Natural killer cell (primary cell): ENCODE measurements around the gene PDZD7. TPM values are rescaled to one million over a fixed set of nuclear protein-coding genes. Genes with fewer than 3 reads are reported as not detected.

Source experiments
- ATAC-seq, 3 donors: fragments of 150-1000 bp in 2 of 3; fragments of 200-7000 bp in 1 of 3; cut with Tn5 transposase; 1 replicate in 1 of 3; 2 replicates in 2 of 3; pipeline ENCODE4 v1.10.0; 2021; ENCODE audit warnings: mild to moderate bottlenecking in 2 of 3, moderate library complexity in 2 of 3
- DNase-seq, 2 donors: peaks; one replicate each; pipeline versions ENCODE4 v3.0.0 to v3.0.0-alpha.2; 2013 to 2021; ENCODE audit warnings: mixed read lengths in 1 of 2
- H3K27ac ChIP-seq: one replicate; pipeline ENCODE4 v1.5.1; 2013; ENCODE audit warnings: mild to moderate bottlenecking, low read length
- H3K27me3 ChIP-seq: one replicate; pipeline ENCODE4 v1.6.1; 2013; ENCODE audit warnings: low read length; ENCODE audit not compliant: control insufficient read depth, insufficient read depth
- H3K36me3 ChIP-seq: one replicate; pipeline ENCODE4 v1.6.1; 2013; ENCODE audit warnings: low read length; ENCODE audit not compliant: control insufficient read depth, insufficient read depth
- H3K4me1 ChIP-seq: one replicate; pipeline ENCODE4 v1.6.1; 2013; ENCODE audit warnings: low read length; ENCODE audit not compliant: control insufficient read depth, insufficient read depth
- H3K4me3 ChIP-seq: one replicate; pipeline ENCODE4 v1.5.1; 2013; ENCODE audit warnings: low read length
- H3K9me3 ChIP-seq: one replicate; pipeline ENCODE4 v1.6.1; 2013; ENCODE audit warnings: low read length; ENCODE audit not compliant: control insufficient read depth, insufficient read depth
- H3K27ac Mint-ChIP-seq, 2 donors: one replicate each; pipeline ENCODE4 v1.8.0; 2022; ENCODE audit warnings: mild to moderate bottlenecking in 2 of 2, mixed read lengths in 2 of 2, moderate library complexity in 1 of 2
- H3K27me3 Mint-ChIP-seq, 2 donors: one replicate each; pipeline ENCODE4 v1.8.0; 2022; ENCODE audit warnings: low read depth in 2 of 2, mixed read lengths in 2 of 2
- H3K36me3 Mint-ChIP-seq: one replicate; pipeline ENCODE4 v1.8.0; 2022; ENCODE audit warnings: mixed read lengths
- H3K4me1 Mint-ChIP-seq, 2 donors: one replicate each; pipeline ENCODE4 v1.8.0; 2022; ENCODE audit warnings: mixed read lengths in 2 of 2
- H3K4me3 Mint-ChIP-seq: one replicate; pipeline ENCODE4 v1.8.0; 2022; ENCODE audit warnings: mild to moderate bottlenecking, moderate library complexity, mixed read lengths
- H3K9me3 Mint-ChIP-seq, 2 donors: one replicate each; pipeline ENCODE4 v1.8.0; 2022; ENCODE audit warnings: mixed read lengths in 2 of 2
- WGBS: methylation state at CpG from one replicate; pipeline ENCODE4 v1.1.7; 2013; ENCODE audit warnings: missing lambda C conversion rate; ENCODE audit not compliant: insufficient coverage; 5-methylcytosine and 5-hydroxymethylcytosine counted together
- intact Hi-C: fragments of 100-400 bp; cut with micrococcal nuclease; formaldehyde crosslinking; loops from one replicate; pipeline ENCODE4 v1.14.2; 2022
- total RNA-seq, 4 donors: library from RNA; stranded (reverse); fragments of 120-200 nt in 1 of 4; gene quantifications; one replicate each; pipeline versions ENCODE4 v1.2.3 to v1.2.4, GENCODE V29; 2013 to 2022
- TF ChIP-seq, protein P1 (sequence below): fragments of 200-600 bp; IDR thresholded peaks from one replicate; pipeline ENCODE4 v1.8.0; 2022; ENCODE audit warnings: antibody characterized with exemption

The PDZD7 gene
- total RNA-seq, 3 donors from 2014 or later (not counting 1 experiment from before 2014, with no cell fraction given): 0.35 to 1.2 (median 0.52) TPM

DNA sequence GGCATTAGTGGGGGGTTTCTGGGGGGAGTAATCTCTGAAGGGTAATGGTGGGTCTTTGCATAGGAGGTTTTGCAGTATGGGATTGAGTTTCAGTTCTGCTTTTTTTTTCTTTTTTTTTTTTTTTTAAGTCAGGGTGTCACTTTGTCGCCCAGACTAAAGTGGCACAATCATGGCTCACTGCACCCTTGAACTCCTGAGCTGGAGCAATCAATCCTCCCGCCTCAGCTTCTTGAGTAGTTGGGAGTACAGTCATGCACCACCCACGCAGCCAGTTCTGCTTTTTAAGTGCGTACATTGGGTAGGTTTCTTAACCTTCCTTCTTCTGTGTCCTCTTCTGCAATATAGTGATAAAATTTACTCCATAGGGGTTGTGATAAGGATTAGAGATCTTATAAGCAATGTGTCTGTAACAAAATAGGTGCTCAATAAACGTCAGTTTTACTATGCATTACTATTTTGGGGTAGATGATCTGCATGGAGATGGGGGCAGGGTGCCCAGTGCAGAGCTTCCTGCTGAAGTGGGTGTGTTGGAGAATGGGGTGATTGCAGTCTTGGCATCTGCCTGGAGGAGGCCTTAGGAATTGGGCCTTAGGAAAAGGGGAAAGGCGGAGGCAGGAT lies 40.4 kb upstream of the PDZD7 start:
- intact Hi-C loops: no loop called here
- H3K27me3 ChIP-seq: peaks cover 17% of the 10 kb centered on the region
- WGBS: 20% methylated on average over 3 of the region's 6 CpGs
- H3K9me3 ChIP-seq: no peaks in the 10 kb centered on the region
- H3K27ac ChIP-seq: no peak overlapping the region
- H3K4me1 Mint-ChIP-seq: peaks cover 0 to 13% of the 10 kb centered on the region in 2 donors
- H3K4me3 ChIP-seq: no peak overlapping the region
- no peaks in the 10 kb centered on the region for H3K36me3 Mint-ChIP-seq
- no peaks in the 10 kb centered on the region for H3K36me3 ChIP-seq
- no peak overlapping the region for H3K4me3 Mint-ChIP-seq
- peaks cover 37 to 47% of the 10 kb centered on the region in 2 donors for H3K27me3 Mint-ChIP-seq
- peak overlapping the region in 1 of 2 donors; percentile 52 for H3K27ac Mint-ChIP-seq
- TF ChIP-seq, protein P1, sequence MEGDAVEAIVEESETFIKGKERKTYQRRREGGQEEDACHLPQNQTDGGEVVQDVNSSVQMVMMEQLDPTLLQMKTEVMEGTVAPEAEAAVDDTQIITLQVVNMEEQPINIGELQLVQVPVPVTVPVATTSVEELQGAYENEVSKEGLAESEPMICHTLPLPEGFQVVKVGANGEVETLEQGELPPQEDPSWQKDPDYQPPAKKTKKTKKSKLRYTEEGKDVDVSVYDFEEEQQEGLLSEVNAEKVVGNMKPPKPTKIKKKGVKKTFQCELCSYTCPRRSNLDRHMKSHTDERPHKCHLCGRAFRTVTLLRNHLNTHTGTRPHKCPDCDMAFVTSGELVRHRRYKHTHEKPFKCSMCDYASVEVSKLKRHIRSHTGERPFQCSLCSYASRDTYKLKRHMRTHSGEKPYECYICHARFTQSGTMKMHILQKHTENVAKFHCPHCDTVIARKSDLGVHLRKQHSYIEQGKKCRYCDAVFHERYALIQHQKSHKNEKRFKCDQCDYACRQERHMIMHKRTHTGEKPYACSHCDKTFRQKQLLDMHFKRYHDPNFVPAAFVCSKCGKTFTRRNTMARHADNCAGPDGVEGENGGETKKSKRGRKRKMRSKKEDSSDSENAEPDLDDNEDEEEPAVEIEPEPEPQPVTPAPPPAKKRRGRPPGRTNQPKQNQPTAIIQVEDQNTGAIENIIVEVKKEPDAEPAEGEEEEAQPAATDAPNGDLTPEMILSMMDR: no peak
- no peaks in the 10 kb centered on the region for H3K9me3 Mint-ChIP-seq
- peaks cover 32% of the 10 kb centered on the region for H3K4me1 ChIP-seq
- ATAC-seq: peak in 2 of 3 donors; percentile 28 to 65
- no peak for DNase-seq

DNA sequence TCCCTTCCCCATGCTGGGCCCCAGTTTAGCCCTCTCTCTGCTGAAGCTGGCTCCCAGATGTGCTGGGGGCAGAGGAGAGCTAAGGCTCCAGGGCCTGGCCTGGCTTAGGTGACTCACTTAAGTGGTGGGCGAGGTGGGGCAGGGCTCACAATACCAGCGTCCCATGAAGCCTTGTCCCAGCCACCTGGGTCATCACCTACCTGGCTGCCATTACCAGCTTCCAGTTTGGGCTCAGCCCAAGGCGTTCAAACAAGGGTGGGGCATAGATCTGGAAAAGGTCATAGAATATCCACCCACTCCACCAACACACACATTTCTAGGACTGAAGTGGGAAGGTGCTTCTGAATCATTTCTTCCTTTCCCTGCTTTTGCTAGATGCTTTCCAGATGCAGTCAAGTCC lies 39.2 kb upstream of the PDZD7 start:
- no peak overlapping the region for H3K27ac ChIP-seq
- no peaks in the 10 kb centered on the region for H3K9me3 Mint-ChIP-seq
- no peaks in the 10 kb centered on the region for H3K9me3 ChIP-seq
- H3K4me3 ChIP-seq: no peak overlapping the region
- H3K4me1 ChIP-seq: peaks cover 39% of the 10 kb centered on the region
- no peak for DNase-seq
- no peak overlapping the region for H3K4me3 Mint-ChIP-seq
- TF ChIP-seq, protein P1: no peak
- peaks cover 5 to 18% of the 10 kb centered on the region in 2 donors for H3K4me1 Mint-ChIP-seq
- peaks cover 19% of the 10 kb centered on the region for H3K27me3 ChIP-seq
- ATAC-seq: no peak
- no peaks in the 10 kb centered on the region for H3K36me3 Mint-ChIP-seq
- peaks cover 43 to 46% of the 10 kb centered on the region in 2 donors for H3K27me3 Mint-ChIP-seq
- H3K36me3 ChIP-seq: no peaks in the 10 kb centered on the region
- intact Hi-C loops: no loop called here
- WGBS: 83% methylated on average over 3 of the region's 3 CpGs
- no peak overlapping the region for H3K27ac Mint-ChIP-seq

DNA sequence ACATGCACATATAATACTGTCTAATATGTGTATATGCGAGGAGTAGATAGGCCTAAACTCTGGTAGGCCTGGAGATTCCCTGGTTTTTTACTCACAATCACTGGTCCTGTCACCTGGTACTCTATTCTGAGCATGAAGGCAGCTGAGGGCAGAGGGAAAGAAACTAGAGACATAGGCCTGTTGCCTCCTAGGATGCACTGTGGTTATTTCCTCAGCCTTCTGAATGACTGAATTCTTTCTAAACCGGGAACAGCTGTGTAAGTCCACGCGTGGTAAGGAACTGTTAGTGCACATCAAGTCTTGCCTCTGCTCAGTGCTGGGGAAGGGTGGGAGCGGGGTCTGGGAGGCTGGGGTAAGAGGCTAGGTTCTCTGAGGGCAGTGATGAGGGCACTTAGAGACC lies 38.5 kb upstream of the PDZD7 start:
- TF ChIP-seq, protein P1: no peak
- no peak overlapping the region for H3K4me3 ChIP-seq
- ATAC-seq: no peak
- no peak for DNase-seq
- H3K9me3 ChIP-seq: no peaks in the 10 kb centered on the region
- WGBS: 94% methylated on average over 5 of the region's 5 CpGs
- Mint-ChIP-seq H3K4me1 (peaks cover 5 to 18% of the 10 kb centered on the region in 2 donors), H3K27me3 (peaks cover 49 to 51% of the 10 kb centered on the region in 2 donors), H3K36me3 (no peaks in the 10 kb centered on the region), H3K9me3 (no peaks in the 10 kb centered on the region), H3K27ac (no peak overlapping the region), H3K4me3 (no peak overlapping the region)
- intact Hi-C loops: loop anchor here (5.0 kb wide), 1 partner anchor 37 kb away; the partner anchor contains the start of genes PDZD7 and SFXN3
- no peaks in the 10 kb centered on the region for H3K36me3 ChIP-seq
- peaks cover 39% of the 10 kb centered on the region for H3K4me1 ChIP-seq
- no peak overlapping the region for H3K27ac ChIP-seq
- H3K27me3 ChIP-seq: peaks cover 25% of the 10 kb centered on the region
